Measurements from ENCODE around the gene ZEB2. TPM values are rescaled to one million over a fixed set of nuclear protein-coding genes. Genes with fewer than 3 reads are reported as not detected.
A peak's percentile ranks its signal among the peaks of the same experiment; 100 is the strongest.

Gene ZEB2
- total RNA-seq, 4 donors from 2014 or later, result 148 to 290 (median 218) TPM

- Histone ChIP-seq H3K36me3 (peaks cover 0 to 42% (median 0%) of the 10 kb centered on the region in 3 donors), H3K9me3 (no peaks in the 10 kb centered on the region), H3K4me1 (peaks cover 0 to 22% (median 20%) of the 10 kb centered on the region in 4 donors), H3K27ac (peak overlapping the region in 2 of 4 donors; percentile 4 to 41), H3K4me3 (no peak overlapping the region), H3K27me3 (no peaks in the 10 kb centered on the region)
- no peak for DNase-seq (ENCODE audit: low spot score in 2 of 2)
- no peak for TF ChIP-seq CTCF (IDR thresholded peaks at IDR 0.05)
- TF ChIP-seq EP300 (IDR thresholded peaks at IDR 0.05), result no peak
- TF ChIP-seq POLR2A (IDR thresholded peaks at IDR 0.05), result no peak
- 93 to 94% methylated on average over 1 of the region's 1 CpG for WGBS, 2 donors
Observed at GRCh38 chr2:144421606-144422510, 98.1 kb downstream of the ZEB2 start.

GRCh38 chr2:144419218-144419617 is 100.7 kb downstream of the ZEB2 start:
- H3K36me3 ChIP-seq, result peaks cover 0 to 55% (median 0%) of the 10 kb centered on the region in 3 donors
- no peak overlapping the region for H3K4me3 ChIP-seq
- DNase-seq (ENCODE audit: low spot score in 2 of 2), result no peak
- 90 to 92% methylated on average over 3 of the region's 3 CpGs for WGBS, 2 donors
- no peaks in the 10 kb centered on the region for H3K9me3 ChIP-seq
- no peak for TF ChIP-seq POLR2A (IDR thresholded peaks at IDR 0.05)
- no peak for TF ChIP-seq CTCF (IDR thresholded peaks at IDR 0.05)
- no peak for TF ChIP-seq EP300 (IDR thresholded peaks at IDR 0.05)
- H3K27me3 ChIP-seq, result no peaks in the 10 kb centered on the region
- no peak overlapping the region for H3K27ac ChIP-seq
- peaks cover 0 to 4% (median under 1%) of the 10 kb centered on the region in 4 donors for H3K4me1 ChIP-seq

GRCh38 chr2:144415386-144415785 is 104.5 kb downstream of the ZEB2 start:
- 75 to 78% methylated on average over 4 of the region's 4 CpGs for WGBS, 2 donors
- TF ChIP-seq POLR2A (IDR thresholded peaks at IDR 0.05) (no peak), CTCF (IDR thresholded peaks at IDR 0.05) (no peak), EP300 (IDR thresholded peaks at IDR 0.05) (no peak)
- H3K9me3 ChIP-seq, result no peaks in the 10 kb centered on the region

GRCh38 chr2:144414324-144414845 is 105.5 kb downstream of the ZEB2 start:
- Histone ChIP-seq H3K27ac (peak overlapping the region in 3 of 4 donors; percentile 2 to 82 (median 63)), H3K36me3 (peaks cover 0 to 39% (median 0%) of the 10 kb centered on the region in 3 donors)

More at GRCh38 chr2:144415386-144415785, 104.5 kb downstream of the ZEB2 start:
- H3K27me3 ChIP-seq, result no peaks in the 10 kb centered on the region
- no peak for DNase-seq (ENCODE audit: low spot score in 2 of 2)
- H3K4me3 ChIP-seq, result no peak overlapping the region
- H3K27ac ChIP-seq, result peak overlapping the region in 1 of 4 donors; percentile 55
- H3K36me3 ChIP-seq, result peaks cover 0 to 36% (median 0%) of the 10 kb centered on the region in 3 donors
- peaks cover 0 to 23% (median 7%) of the 10 kb centered on the region in 4 donors for H3K4me1 ChIP-seq

More at GRCh38 chr2:144414324-144414845, 105.5 kb downstream of the ZEB2 start:
- 78 to 83% methylated on average over 5 of the region's 5 CpGs for WGBS, 2 donors
- TF ChIP-seq POLR2A (IDR thresholded peaks at IDR 0.05), result no peak
- TF ChIP-seq EP300 (IDR thresholded peaks at IDR 0.05), result peak in 1 of 2 donors; percentile 44
- TF ChIP-seq CTCF (IDR thresholded peaks at IDR 0.05), result no peak
- no peak overlapping the region for H3K4me3 ChIP-seq
- no peaks in the 10 kb centered on the region for H3K27me3 ChIP-seq
- H3K9me3 ChIP-seq, result no peaks in the 10 kb centered on the region
- no peak for DNase-seq (ENCODE audit: low spot score in 2 of 2)
- peaks cover 0 to 23% (median 7%) of the 10 kb centered on the region in 4 donors for H3K4me1 ChIP-seq
